D721Med (cell line): Measurements from ENCODE around the gene NDUFAF2.
"Not testable (repeated sequence)": the region's sequence is repeated elsewhere in the genome, so short reads cannot be mapped to it uniquely, and the experiment has no call there.

Source experiments
- DNase-seq: peaks from one replicate; pipeline ENCODE4 v3.0.0; 2011; ENCODE audit warnings: low spot score; ENCODE audit not compliant: insufficient read length
- FAIRE-seq: peaks from 2 replicates; lab custom pipeline; 2011; peaks lifted over from hg19 to GRCh38; lab: Jason Lieb, UNC
- CTCF ChIP-seq: IDR thresholded peaks from 2 replicates; pipeline ENCODE4 v1.5.1; 2012; ENCODE audit warnings: mild to moderate bottlenecking, control low read depth; ENCODE audit not compliant: insufficient read depth; ENCODE audit errors: missing control alignments

NDUFAF2 gene

DNA sequence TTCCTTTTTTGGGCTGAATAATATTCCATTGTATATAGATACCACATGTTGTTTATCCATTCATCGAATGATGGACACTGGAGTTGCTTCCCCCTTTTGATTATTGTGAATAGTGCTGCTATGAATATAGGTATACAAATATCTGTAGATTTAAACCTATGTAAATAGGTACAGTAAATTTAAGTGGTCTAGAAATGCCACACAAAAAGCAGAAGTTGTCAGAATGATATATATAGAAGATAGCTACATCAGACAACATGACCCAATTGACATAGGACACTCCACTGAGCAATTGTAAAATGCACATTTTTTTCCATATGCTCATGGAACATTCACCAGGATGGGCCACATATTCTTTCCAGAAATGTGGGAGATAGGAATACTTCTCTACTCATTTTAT is 139.7 kb downstream of the NDUFAF2 start:
- no peak for TF ChIP-seq CTCF
- FAIRE-seq (no peak), DNase-seq (no peak)

GRCh38 chr5:61085885-61086284 is 140.9 kb downstream of the NDUFAF2 start:
- no peak for FAIRE-seq
- no peak for DNase-seq
- TF ChIP-seq CTCF, result no peak

DNA sequence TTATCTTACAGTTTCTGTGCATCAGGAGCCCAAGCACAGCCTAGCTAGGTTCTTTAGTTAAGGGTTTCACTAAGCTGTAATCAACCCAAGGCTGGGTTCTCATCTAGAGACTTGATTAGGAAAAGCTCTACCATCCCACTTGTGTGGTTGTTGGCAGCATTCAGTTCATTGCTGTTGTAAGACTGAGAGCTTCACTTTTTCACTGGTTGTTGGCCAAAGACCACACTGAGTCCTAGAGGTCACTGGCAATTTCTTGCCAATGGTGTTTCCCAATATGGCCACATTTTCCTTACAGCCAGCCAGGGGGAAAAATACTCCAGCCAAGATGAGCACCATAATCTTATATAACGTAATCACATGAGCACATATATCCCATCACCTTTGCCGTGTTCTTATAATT is 142.9 kb downstream of the NDUFAF2 start:
- DNase-seq, result no peak
- TF ChIP-seq CTCF, result no peak
- no peak for FAIRE-seq

DNA sequence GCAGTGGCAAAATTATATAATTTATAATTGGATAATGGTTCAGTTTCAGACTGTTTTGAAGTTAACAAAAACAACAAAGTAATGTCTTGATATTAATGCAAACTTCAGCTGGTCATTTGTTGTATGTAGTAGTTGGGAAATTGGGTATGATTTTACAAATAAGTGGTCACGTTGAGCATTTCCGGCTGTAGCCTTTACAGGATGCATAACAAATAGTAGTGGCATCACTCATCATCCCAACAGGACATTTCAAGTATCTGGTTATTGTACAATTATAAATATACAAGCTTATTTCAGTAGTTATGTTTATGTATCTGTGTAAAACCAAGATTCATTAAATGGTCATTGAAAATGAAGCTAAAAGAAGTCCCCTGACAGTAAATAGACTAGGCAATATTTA is 144.3 kb downstream of the NDUFAF2 start:
- TF ChIP-seq CTCF, result no peak
- DNase-seq (no peak), FAIRE-seq (no peak)

- not testable (repeated sequence) for DNase-seq, FAIRE-seq
These were observed 148.2 kb downstream of the NDUFAF2 start for GRCh38 chr5:61093046-61093771.

- no peak for TF ChIP-seq CTCF
- DNase-seq (no peak), FAIRE-seq (no peak)
These were observed 152.5 kb downstream of the NDUFAF2 start for GRCh38 chr5:61097465-61097864.

DNA sequence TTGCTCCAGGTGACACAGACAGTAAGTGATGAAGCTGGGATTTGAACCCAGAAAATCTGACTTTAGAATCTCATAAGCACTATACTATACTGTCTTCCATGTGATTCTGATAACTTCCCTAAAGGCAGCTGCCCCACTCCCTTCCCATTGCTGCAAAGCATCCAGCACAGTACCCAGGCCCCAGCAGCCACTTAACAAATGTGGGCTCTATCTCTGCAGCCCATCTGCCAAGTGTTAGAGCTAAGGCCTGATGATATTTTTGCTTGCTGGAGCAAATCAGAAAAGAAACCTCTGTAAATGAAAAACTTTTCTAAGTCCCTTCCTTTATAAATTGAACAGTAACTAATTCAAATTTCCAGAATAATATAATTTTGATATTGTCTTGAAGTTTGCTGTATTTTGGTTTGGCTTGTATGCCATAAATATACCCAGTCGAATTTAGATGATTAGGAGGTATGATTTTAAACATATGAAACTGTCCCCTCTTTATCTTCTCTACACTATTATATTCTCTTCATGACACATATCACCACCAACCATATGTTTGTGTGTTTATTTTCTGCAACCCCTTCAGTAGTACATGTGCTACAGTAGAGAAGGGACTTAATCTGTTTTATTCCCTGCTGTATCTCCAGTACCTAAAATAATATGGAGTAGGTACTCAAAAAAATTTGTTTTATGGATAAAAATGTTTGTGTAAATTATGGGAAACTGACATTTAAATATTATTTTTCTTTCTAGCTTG is 153.4 kb downstream of the NDUFAF2 start:
- no peak for DNase-seq
- FAIRE-seq, result no peak
- TF ChIP-seq CTCF, result no peak
